ENCODE measurements around the gene DCTD. TPM values are rescaled to one million over a fixed set of nuclear protein-coding genes. Genes with fewer than 3 reads are reported as not detected.

The DCTD gene
- total and polyA plus RNA-seq, 2 of the 13 experiments (the other 11 are each of a cell fraction or from before 2014, with no cell fraction given): 85.1 to 95.3 TPM

DNA sequence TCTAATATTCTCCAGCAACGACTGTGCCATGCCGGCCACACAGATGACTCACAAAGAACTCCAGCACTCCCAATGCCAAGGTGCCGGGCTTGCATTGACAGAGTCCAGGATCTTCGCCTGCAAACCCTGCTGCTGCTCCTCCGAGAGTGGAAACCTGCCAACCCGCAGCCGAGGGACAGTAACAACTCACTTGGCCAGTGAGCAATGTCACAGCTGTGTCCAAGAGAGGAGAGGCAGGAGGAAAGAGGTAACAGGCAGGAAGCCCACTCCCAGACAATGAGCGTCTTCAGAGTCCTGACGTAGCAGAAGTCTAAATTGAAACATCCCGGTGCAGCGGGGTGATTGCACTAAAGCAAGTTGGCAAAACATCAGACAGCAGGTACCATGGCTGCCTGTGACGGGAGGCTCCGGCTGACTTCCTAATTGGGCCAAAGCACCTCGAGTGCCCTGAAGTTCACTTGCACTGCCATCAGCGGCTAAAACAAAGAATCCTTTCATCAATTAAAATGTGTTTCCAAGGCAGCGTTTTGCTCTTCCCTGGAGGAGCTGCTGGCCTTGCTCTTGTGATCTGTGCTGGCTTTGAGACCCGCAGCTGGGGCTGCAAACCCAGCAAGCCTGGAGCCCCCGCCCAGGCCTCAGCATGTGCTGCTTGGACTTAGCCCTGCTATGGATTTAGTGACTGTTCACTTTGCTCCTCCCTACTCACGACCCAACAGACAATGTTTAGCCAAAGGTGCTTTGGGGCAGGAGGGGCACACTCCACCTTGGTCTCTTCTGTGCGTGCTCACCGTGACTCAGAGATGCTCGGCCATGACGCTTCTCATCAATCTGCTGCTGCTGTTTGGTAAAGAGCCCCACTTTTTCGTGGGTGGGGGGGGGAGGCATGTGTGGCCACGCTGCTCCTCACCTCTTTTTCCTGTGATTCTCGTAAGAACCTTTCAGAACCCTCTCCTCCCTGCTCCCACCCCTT lies 36.5 kb downstream of the DCTD start (continued):
- peak; percentile 42 to 68; a peak in 1 of 4 replicates for TF ChIP-seq HMGXB4 (CRISPR knock-in tag; IDR thresholded peaks at IDR 0.05; ENCODE audit: borderline replicate concordance in 1 of 2, low read depth in 1 of 2)
- TF ChIP-seq ZNF124 (CRISPR knock-in tag; IDR thresholded peaks at IDR 0.05): no peak
- TF ChIP-seq ZSCAN21 (CRISPR knock-in tag; IDR thresholded peaks at IDR 0.05; ENCODE audit: borderline replicate concordance): peak; percentile 93
- peak; percentile 17; the same call in 1 of the 2 replicates for TF ChIP-seq FOXC1 (CRISPR knock-in tag; IDR thresholded peaks at IDR 0.05; ENCODE audit: borderline replicate concordance)
- no peak for TF ChIP-seq DR1 (CRISPR knock-in tag; IDR thresholded peaks at IDR 0.05)
- TF ChIP-seq, protein P1, sequence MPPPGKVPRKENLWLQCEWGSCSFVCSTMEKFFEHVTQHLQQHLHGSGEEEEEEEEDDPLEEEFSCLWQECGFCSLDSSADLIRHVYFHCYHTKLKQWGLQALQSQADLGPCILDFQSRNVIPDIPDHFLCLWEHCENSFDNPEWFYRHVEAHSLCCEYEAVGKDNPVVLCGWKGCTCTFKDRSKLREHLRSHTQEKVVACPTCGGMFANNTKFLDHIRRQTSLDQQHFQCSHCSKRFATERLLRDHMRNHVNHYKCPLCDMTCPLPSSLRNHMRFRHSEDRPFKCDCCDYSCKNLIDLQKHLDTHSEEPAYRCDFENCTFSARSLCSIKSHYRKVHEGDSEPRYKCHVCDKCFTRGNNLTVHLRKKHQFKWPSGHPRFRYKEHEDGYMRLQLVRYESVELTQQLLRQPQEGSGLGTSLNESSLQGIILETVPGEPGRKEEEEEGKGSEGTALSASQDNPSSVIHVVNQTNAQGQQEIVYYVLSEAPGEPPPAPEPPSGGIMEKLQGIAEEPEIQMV (CRISPR knock-in tag; IDR thresholded peaks at IDR 0.05; ENCODE audit: low read depth): peak; percentile 86
- TF ChIP-seq TOPORS (CRISPR knock-in tag; IDR thresholded peaks at IDR 0.05): peak; percentile 80; the same call in 1 of the 2 replicates
- peak; percentile 76 for TF ChIP-seq ZSCAN25 (CRISPR knock-in tag; IDR thresholded peaks at IDR 0.05)
- peak; percentile 87 for TF ChIP-seq GATAD2A (CRISPR knock-in tag; IDR thresholded peaks at IDR 0.05)
- TF ChIP-seq ZSCAN5A (CRISPR knock-in tag; IDR thresholded peaks at IDR 0.05; ENCODE audit: borderline replicate concordance): peak; percentile 33; the same call in 1 of the 2 replicates
- TF ChIP-seq ZIK1 (CRISPR knock-in tag; IDR thresholded peaks at IDR 0.05; ENCODE audit: borderline replicate concordance, low read depth): 0 out of 2 replicates have a peak, but pooled peaks have one; percentile 35
- peak; percentile 84; the same call in 1 of the 2 replicates for TF ChIP-seq REPIN1 (CRISPR knock-in tag; IDR thresholded peaks at IDR 0.05; ENCODE audit: borderline replicate concordance, low read depth)
- no peak for TF ChIP-seq SOX13 (IDR thresholded peaks at IDR 0.05)
- TF ChIP-seq SOX13 (CRISPR knock-in tag; conservative IDR thresholded peaks at IDR 0.05 in 1 of 2, IDR thresholded peaks at IDR 0.05 in 1 of 2): peak in 1 of 2 experiments; percentile 73; a peak in 2 of 4 replicates
- TF ChIP-seq SALL1 (CRISPR knock-in tag; IDR thresholded peaks at IDR 0.05): peak; percentile 94
- TF ChIP-seq TFDP1 (CRISPR knock-in tag; IDR thresholded peaks at IDR 0.05; ENCODE audit: borderline replicate concordance): peak; percentile 84; the same call in 1 of the 2 replicates
- no peak for TF ChIP-seq STAT5B (CRISPR knock-in tag; IDR thresholded peaks at IDR 0.05)
- 0 out of 2 replicates have a peak, but pooled peaks have one; percentile 38 for TF ChIP-seq ZXDC (CRISPR knock-in tag; IDR thresholded peaks at IDR 0.05)

Data from HepG2 (cell line).